Ishikawa (cell line): ENCODE data around the gene SLC24A3.

Experiments
- CEBPB ChIP-seq: IDR thresholded peaks from 2 replicates; pipeline ENCODE4 v1.6.1; 2012
- CREB1 ChIP-seq: IDR thresholded peaks from 2 replicates; pipeline ENCODE4 v1.6.1; 2012; ENCODE audit warnings: low read depth
- EGR1 ChIP-seq: IDR thresholded peaks from 2 replicates; pipeline ENCODE4 v1.6.1; 2012
- EP300 ChIP-seq: IDR thresholded peaks from 2 replicates; pipeline ENCODE4 v1.6.1; 2012; ENCODE audit warnings: borderline replicate concordance
- FOXM1 ChIP-seq: IDR thresholded peaks from 2 replicates; pipeline ENCODE4 v1.6.1; 2012; ENCODE audit warnings: low read depth, borderline replicate concordance
- MAX ChIP-seq: IDR thresholded peaks from 2 replicates; pipeline ENCODE4 v1.6.1; 2012
- NFIC ChIP-seq: IDR thresholded peaks from 2 replicates; pipeline ENCODE4 v1.6.1; 2012
- RAD21 ChIP-seq: IDR thresholded peaks from 2 replicates; pipeline ENCODE4 v1.6.1; 2012; ENCODE audit warnings: low read depth
- REST ChIP-seq: IDR thresholded peaks from 2 replicates; pipeline ENCODE4 v1.6.1; 2012; ENCODE audit warnings: low read depth, mild to moderate bottlenecking
- TAF1 ChIP-seq: IDR thresholded peaks from 2 replicates; pipeline ENCODE4 v1.6.1; 2012; ENCODE audit warnings: low read depth, mild to moderate bottlenecking
- TCF12 ChIP-seq: IDR thresholded peaks from 2 replicates; pipeline ENCODE4 v1.6.1; 2012; ENCODE audit warnings: low read depth
- TEAD4 ChIP-seq: IDR thresholded peaks from 2 replicates; pipeline ENCODE4 v1.6.1; 2012
- USF1 ChIP-seq: IDR thresholded peaks from 2 replicates; pipeline ENCODE4 v1.6.1; 2012
- YY1 ChIP-seq: IDR thresholded peaks from 2 replicates; pipeline ENCODE4 v1.6.1; 2012; ENCODE audit warnings: low read depth
- ZBTB7A ChIP-seq: IDR thresholded peaks from 2 replicates; pipeline ENCODE4 v1.6.1; 2012; ENCODE audit warnings: low read depth

Gene SLC24A3

GRCh38 chr20:19322061-19322985 is 109.9 kb downstream of the SLC24A3 start:
- no peak for TF ChIP-seq TEAD4
- TF ChIP-seq YY1, result no peak
- TF ChIP-seq ZBTB7A, result no peak
- TF ChIP-seq CEBPB, result no peak
- no peak for TF ChIP-seq TAF1
- TF ChIP-seq TCF12, result no peak
- TF ChIP-seq USF1, result no peak

GRCh38 chr20:19327401-19327800 is 115.0 kb downstream of the SLC24A3 start:
- no peak for TF ChIP-seq RAD21
- TF ChIP-seq TEAD4, result no peak
- TF ChIP-seq EGR1, result no peak
- no peak for TF ChIP-seq YY1
- no peak for TF ChIP-seq REST
- TF ChIP-seq TAF1, result no peak
- no peak for TF ChIP-seq CREB1
- TF ChIP-seq MAX, result no peak
- no peak for TF ChIP-seq USF1
- TF ChIP-seq TCF12, result no peak
- TF ChIP-seq EP300, result no peak
- no peak for TF ChIP-seq NFIC
- no peak for TF ChIP-seq FOXM1
- TF ChIP-seq CEBPB, result no peak
- no peak for TF ChIP-seq ZBTB7A

- TF ChIP-seq CREB1 (no peak), RAD21 (no peak), ZBTB7A (no peak), USF1 (no peak), TCF12 (no peak), CEBPB (no peak), TEAD4 (no peak), EP300 (no peak), EGR1 (no peak), MAX (no peak), TAF1 (no peak), NFIC (no peak), FOXM1 (no peak), REST (no peak), YY1 (no peak)
These were observed 116.2 kb downstream of the SLC24A3 start for GRCh38 chr20:19328676-19329075.

GRCh38 chr20:19330038-19330437 is 117.6 kb downstream of the SLC24A3 start:
- TF ChIP-seq YY1 (no peak), ZBTB7A (no peak), USF1 (no peak), MAX (no peak), REST (no peak), TCF12 (no peak)
